ENCODE results near the gene RIOK1. TPM values are rescaled to one million over a fixed set of nuclear protein-coding genes. Genes with fewer than 3 reads are reported as not detected.
"Not testable (repeated sequence)": the region's sequence is repeated elsewhere in the genome, so short reads cannot be mapped to it uniquely, and the experiment has no call there.

The RIOK1 gene
- 13.7 and 16.8 TPM in 2 replicates for total RNA-seq (ENCODE audit: low replicate concordance)

- DNase-seq (ENCODE audit: low read depth): peak; percentile 90
These were observed at the start of gene RIOK1, which contains the start of gene CAGE1 for GRCh38 chr6:7389451-7390225. TSS of gene RIOK1 (plus strand) at chr6:7389808. CDS start at chr6:7390003, 195 bp downstream. TSS of gene CAGE1 (minus strand) at chr6:7389742. CDS start at chr6:7387173, 2,569 bp downstream.

GRCh38 chr6:7341271-7341670 is 48.3 kb upstream of the RIOK1 start:
- TF ChIP-seq CTCF (IDR thresholded peaks at IDR 0.05; ENCODE audit: insufficient read depth, low read length): no peak
- DNase-seq (ENCODE audit: low read depth): no peak
- H3K4me3 ChIP-seq (ENCODE audit: low read depth, low read length): no peak overlapping the region

More at GRCh38 chr6:7389451-7390225, at the start of gene RIOK1, which contains the start of gene CAGE1:
- peak; percentile 0 for TF ChIP-seq CTCF (IDR thresholded peaks at IDR 0.05; ENCODE audit: insufficient read depth, low read length)
- H3K4me3 ChIP-seq (ENCODE audit: low read depth, low read length): peak within 1 kb of the TSS; percentile 66

GRCh38 chr6:7341989-7342742 is 47.4 kb upstream of the RIOK1 start:
- no peak overlapping the region for H3K4me3 ChIP-seq (ENCODE audit: low read depth, low read length)
- no peak for TF ChIP-seq CTCF (IDR thresholded peaks at IDR 0.05; ENCODE audit: insufficient read depth, low read length)
- DNase-seq (ENCODE audit: low read depth): no peak

- TF ChIP-seq CTCF (IDR thresholded peaks at IDR 0.05; ENCODE audit: insufficient read depth, low read length): no peak
- DNase-seq (ENCODE audit: low read depth): no peak
These were observed 45.8 kb upstream of the RIOK1 start for GRCh38 chr6:7343546-7344475.

GRCh38 chr6:7344773-7345450 is 44.7 kb upstream of the RIOK1 start:
- DNase-seq (ENCODE audit: low read depth): not testable (repeated sequence)

More at GRCh38 chr6:7343546-7344475, 45.8 kb upstream of the RIOK1 start:
- H3K4me3 ChIP-seq (ENCODE audit: low read depth, low read length): no peak overlapping the region

GRCh38 chr6:7347551-7347997 is 42.0 kb upstream of the RIOK1 start:
- H3K4me3 ChIP-seq (ENCODE audit: low read depth, low read length); DNase-seq (ENCODE audit: low read depth): not testable (repeated sequence)

More at GRCh38 chr6:7344773-7345450, 44.7 kb upstream of the RIOK1 start:
- not testable (repeated sequence) for H3K4me3 ChIP-seq (ENCODE audit: low read depth, low read length)

- not testable (repeated sequence) for DNase-seq (ENCODE audit: low read depth); H3K4me3 ChIP-seq (ENCODE audit: low read depth, low read length)
These were observed 39.0 kb upstream of the RIOK1 start for GRCh38 chr6:7350591-7350990.

- DNase-seq (ENCODE audit: low read depth); H3K4me3 ChIP-seq (ENCODE audit: low read depth, low read length): not testable (repeated sequence)
These were observed 37.7 kb upstream of the RIOK1 start for GRCh38 chr6:7351916-7352315.
